Bone marrow (tissue), 2 donors: ENCODE results near the gene STK11.

Experiments used
- DNase-seq, 2 donors: peaks; one replicate each; lab custom pipeline; 2025; lab: John Stamatoyannopoulos, UW

Gene STK11

DNA sequence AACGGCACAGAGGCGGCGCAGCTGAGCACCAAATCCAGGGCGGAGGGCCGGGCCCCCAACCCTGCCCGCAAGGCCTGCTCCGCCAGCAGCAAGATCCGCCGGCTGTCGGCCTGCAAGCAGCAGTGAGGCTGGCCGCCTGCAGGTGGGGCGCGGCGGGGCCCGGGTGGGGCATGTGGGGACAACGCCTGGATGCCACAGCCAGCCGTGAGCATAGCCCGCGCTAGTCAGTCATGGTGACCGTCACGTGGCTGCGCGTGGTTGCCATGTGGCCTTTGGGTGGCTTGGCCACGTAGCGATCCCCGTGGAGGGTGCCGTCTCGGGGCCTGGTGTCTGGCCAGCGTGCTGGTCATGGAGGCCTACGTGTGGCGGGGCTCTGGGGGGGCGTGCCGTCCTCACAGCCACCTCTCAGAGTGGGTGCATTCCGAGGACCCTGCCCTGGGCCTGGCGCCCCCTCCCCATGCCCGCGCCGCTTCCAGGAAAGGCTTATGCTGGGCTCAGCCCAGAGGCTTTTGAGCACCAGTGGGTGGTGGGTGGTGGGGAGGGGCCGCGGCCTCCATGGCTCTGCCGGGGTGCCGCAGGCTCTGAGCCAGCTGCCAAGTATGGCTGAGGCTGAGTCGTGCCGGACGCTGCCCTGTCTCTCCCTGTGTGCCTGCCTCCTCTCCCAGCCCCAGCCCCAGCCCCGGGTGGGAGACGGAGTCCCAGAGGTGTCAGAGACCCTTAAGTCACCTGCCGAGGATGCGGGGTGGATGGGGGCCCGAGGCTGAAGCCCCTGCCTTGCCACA, 21.1 kb downstream of the STK11 start:
- DNase-seq = no peak

GRCh38 chr19:1227304-1228054, 21.9 kb downstream of the STK11 start:
- no peak for DNase-seq

GRCh38 chr19:1228161-1228957, 22.8 kb downstream of the STK11 start:
- DNase-seq = no peak

DNA sequence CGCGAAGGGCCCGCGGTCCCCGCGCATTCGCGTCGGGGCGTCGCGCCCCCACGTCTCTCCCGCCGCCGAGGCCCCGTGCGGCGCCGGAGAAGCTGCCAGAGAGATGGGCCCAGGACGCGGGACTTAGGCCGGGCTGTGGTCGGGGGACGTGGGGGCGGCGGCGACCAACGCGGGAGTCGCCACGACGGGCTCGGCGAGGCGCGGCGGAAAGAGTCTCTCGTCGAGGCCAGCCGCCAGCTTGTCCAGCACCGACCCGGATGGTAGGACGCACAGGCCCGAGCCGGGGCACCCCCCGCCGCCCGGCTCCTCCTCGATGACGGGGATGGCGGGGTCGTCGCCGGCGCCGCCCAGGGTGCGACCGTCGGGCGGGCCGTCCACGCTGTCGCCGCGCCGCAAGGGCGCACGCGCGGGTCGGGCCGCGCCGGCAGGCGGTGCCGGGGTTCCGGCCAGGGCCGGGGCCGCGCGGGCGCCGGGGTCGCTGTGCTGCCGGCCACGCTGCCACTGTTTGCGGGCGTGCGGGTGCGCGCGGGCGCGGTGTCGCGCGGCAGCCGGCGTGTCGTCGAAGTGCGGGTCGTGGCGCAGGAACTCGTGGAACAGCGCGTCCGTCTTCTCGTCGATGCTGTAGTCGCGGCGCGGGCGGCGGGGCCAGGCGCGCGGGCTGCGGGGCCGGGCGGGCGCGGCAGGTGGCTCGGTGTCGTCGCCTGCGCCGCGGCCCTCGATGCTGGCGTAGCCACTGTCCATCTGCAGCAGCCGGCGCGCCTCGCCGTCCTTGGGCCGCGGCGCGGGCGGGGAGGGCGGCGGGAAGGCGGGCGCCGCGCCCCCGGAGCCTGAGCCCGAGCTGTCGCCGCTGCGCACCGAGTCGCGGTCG, 23.7 kb downstream of the STK11 start:
- no peak for DNase-seq

- DNase-seq = no peak
Measured at GRCh38 chr19:1229924-1230782, 24.6 kb downstream of the STK11 start.

DNA sequence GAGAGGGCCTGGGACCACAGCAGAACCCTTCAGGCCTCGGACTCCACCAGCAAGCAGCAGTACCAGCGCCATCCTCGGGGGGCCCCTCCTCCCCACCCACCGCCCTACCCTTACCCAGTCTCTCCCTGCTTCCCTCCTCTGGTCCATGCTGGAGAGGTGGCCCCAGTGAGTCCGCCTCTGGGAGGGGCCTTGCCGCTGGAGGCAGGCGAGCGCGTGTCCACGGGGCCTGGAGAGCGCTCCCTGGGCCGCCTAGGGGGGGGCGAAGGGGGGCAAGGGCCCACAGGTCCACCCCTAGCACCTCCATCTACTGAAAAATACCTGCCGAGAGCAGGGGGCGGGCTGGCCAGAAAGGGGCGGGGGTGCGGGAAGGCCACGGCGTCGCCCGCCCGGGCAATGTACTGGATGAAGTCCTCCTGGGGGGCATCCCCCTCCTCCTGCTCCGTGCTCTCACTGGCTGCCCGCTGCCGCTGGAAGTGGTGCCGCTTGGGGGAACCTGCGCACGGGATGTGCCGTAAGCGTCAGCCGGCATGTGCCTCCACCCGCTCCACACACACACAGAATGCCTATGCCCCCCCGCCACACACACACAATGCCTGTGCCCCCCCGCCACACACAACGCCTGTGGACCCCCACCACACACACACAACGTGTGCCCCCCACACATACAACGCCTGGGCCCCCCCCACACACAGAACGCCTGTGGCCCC, 25.4 kb downstream of the STK11 start:
- no peak for DNase-seq

DNA sequence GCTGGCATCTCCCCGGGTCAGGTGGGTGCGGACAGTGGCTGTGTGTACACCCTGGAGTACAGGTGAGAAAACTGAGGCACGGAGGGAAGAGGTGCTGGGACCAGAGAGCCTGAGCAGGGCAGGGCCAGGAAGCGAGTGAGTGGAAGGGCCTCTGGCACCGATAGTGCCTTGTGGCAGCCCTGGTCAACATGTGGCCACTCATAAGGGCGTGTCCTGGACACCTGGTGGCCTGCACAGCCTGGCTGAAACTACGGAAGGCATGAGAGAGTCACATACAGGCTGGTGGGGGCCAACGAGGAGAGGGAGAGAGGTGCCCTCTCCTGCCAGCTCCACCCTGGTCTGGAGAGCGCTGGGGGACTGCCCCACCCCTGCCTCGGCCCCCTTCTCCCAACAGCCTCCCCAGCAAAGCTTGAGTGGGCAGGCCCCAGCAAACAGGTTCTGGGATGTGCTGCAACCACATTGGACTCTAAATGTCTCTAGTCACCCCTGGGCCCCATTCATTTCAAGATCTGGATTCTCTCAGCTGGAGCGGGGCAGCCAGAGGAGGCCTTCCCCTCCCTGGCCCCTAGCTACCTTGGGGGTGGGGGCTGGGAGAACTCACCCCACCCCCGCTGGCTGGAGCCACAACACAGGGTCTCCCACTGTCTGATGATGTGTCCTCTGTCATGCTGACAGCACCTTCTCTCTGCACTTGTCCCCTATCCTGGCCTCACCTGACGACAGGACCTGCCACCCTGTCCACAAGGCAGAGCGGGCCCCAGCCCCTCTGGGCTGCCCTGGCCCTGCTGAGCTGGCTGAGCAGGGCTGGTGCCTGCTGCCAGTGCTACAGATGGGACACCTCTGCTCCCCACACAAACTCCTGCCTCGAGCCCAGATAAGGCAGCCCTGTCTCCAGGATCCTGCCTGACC, 26.4 kb downstream of the STK11 start:
- peak in 1 of 2 donors; percentile 56 for DNase-seq

DNA sequence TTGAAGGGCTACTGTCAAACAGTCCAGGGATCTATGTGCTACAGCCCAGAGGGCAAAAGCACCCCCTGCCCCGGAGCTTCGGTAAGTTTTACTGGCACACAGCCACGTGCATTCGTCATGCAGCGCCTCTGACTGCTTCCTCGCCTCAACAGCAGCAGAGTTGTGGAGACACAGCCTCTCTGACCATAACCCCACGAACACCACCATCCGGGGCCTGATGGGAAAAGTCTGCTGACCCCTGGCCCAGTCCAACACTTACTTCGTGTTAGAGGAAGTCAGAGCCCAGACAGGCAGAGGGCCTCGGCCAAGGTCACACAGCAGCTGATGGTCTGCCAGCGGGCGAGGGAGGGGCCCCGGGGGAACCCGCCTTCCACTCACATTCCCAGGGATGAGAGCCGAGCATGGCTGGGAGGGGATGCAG, 27.1 kb downstream of the STK11 start:
- peak in 1 of 2 donors; percentile 56 for DNase-seq

DNA sequence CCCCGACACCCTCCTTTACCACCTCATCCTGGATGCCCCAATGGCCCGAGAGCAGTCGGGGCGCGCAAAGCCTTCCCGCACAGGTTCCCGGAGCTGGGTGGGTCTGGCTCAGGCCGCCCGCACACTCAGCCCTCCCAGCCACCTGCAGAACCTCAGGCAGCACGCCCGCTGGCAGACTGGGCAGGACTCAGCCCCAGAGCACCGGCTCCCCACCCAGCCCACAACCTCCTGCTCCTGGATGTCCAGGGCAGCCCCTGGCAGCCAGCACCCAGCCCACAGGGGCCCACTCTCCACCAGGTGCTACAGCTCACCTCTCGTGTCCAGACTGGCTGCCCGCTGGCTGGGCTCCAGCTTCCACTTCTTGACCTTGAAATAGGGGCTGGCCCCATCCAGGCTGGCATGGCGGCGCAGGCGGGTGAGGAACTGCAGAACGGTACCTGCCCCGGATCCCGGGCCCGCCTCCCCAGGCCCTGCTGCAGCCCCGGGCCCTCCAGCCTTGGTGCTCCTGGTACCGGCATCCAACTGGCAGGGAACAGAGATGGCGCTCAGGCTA, 27.6 kb downstream of the STK11 start:
- no peak for DNase-seq

- DNase-seq = no peak
Measured at GRCh38 chr19:1234051-1234954, 28.7 kb downstream of the STK11 start.

GRCh38 chr19:1234955-1235380, 29.4 kb downstream of the STK11 start:
- no peak for DNase-seq

DNA sequence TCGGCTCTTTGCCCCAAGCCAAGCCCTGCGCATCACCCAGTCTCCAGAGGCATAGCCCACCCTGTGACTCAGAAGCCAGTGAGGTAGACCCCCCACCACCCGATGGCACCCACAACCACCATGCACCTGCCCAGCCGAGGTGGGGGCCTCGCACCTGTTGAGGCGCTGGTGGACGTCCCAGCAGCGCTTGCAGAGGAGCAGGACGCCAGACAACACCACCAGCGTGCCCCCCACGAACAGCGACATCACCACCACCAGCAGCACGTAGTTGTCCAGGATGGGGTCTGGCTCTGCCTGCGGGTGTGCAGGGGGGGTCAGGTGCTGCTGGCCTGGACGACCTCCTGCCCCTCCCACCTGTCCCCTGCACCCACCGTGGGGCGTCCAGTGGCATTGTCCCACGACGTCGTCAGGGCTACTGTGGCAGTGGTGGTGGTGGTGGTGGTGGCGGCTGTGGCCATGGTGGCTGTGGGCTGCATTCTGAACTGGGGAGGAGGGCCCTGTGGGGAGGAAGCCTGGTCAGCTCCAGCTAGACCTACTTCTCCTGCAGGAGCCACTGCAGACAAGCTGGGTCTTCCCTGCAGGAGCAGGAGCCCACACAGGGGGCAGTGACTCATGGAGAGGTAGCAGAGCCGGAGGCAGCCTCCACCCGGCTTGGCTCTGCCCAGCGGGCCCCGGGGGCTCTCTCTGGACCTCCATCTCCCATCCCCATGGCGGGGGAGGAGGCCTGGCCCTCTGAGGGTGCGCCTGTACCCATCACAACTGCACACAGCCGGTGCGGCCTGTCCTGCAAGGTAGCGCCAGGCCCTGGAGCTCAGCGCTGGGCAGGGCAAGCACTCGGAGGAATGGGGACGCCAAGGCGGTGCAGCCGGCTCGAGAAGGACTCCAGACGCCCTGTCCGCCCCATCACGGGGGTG, 30.3 kb downstream of the STK11 start:
- DNase-seq = no peak

GRCh38 chr19:1236576-1236975, 31.0 kb downstream of the STK11 start:
- no peak for DNase-seq

DNA sequence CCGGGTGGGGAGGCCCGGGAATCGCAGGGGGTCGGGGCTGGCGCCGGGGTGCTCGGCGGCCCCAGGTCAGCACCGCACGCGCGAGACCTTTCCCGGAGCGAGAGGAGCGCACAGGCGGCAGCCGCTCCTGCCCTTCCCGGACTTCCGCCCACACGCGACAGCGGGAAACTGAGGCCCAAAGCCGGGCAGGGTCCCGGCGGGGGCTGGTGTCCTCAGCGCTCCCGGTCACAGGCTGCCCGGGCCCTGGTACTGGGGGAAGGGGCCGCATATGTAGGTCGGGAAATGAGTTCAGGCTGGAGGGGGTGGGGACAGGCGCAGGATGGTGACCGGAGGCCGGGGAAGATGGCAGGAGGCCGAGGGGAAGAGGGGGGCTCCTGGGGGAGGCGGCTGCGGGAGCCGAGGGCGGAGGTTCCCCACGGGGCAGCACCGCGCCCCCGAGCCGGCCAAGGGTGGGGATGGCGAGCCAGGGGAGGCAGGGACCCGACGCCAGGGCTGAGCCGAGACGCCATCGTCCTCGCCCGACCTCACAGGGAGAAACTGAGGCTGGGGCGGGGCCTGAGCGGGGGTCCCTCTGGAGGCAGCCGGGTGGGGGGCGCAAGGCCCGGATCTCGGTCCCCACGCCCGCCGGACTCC, 31.6 kb downstream of the STK11 start:
- no peak for DNase-seq

DNA sequence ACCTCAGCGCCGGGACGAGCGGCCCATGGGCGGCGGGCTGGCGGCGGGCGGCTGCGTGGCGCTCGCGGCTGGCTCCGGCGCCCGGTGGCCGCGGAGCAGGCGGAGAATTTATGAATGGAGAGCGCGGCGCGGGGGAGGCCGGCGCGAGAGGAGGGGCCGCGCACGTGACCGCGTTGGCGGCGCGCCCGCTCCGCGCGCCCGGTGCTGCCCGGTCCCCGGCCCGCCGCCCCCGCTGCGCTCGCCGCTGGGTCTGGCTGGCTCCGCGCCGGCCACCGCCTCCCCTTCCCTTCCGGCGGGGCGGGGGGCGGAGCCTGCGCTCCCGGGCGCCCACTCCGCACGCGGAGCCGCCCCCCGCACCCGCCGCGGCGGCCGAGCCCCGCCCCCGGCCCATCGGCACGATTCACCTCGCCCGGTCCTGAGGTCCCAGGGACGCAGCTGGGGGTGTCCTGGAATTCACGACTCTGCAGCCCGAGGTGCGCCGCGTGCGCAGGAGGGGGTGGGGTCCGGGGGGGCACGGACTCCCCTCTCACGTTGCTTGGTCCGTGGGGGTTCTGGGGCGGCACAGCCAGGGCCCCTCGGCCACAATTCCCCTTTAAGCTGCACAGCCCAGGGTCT, 32.3 kb downstream of the STK11 start, which contains the start of gene CBARP:
Gene CBARP, minus strand, starts transcription at position 252 of the 615 bp plus-strand sequence. CDS start 1,905 bp downstream, outside the sequence.
- DNase-seq = no peak
